ENCODE measurements around the gene EIF5A. TPM values are rescaled to one million over a fixed set of nuclear protein-coding genes. Genes with fewer than 3 reads are reported as not detected.

Gene EIF5A
- total and polyA plus RNA-seq, 8 donors: 104 to 220 (median 187) TPM

Other genes starting within 250 kb of the EIF5A start
Only the 30 nearest of the 32 such genes appear.
- gene ASGR2, start 192.8 kb upstream of the EIF5A start, total RNA-seq: under 1 TPM in 4 of 6 donors, not detected in 2; 0.29 to 0.63 (median 0.36) TPM
- gene ASGR2, start 192.8 kb upstream of the EIF5A start, polyA plus RNA-seq: under 1 TPM; 0.46 to 0.80 TPM
- under 1 TPM in 5 of 6 donors, not detected in 1; 0.28 to 0.75 (median 0.47) TPM for gene ASGR1, start 128.3 kb upstream of the EIF5A start, total RNA-seq
- 1 to 10 TPM; 1.2 to 2.6 TPM for gene ASGR1, start 128.3 kb upstream of the EIF5A start, polyA plus RNA-seq
- gene DLG4, start 87.8 kb upstream of the EIF5A start, total RNA-seq: 10 to 100 TPM in 1 of 6 donors, 1 to 10 TPM in 5; 2.8 to 11.3 (median 5.0) TPM
- 10 to 100 TPM; 16.1 to 19.8 TPM for gene DLG4, start 87.8 kb upstream of the EIF5A start, polyA plus RNA-seq
- gene ACADVL, start 87.7 kb upstream of the EIF5A start, total RNA-seq: 100 to 1,000 TPM; 447 to 715 (median 568) TPM
- 1,000 to 10,000 TPM; 2,446 to 3,251 TPM for gene ACADVL, start 87.7 kb upstream of the EIF5A start, polyA plus RNA-seq
- 10 to 100 TPM in 5 of 6 donors, 1 to 10 TPM in 1; 9.6 to 26.9 (median 13.7) TPM for gene DVL2, start 73.1 kb upstream of the EIF5A start, total RNA-seq
- 10 to 100 TPM; 17.6 to 26.4 TPM for gene DVL2, start 73.1 kb upstream of the EIF5A start, polyA plus RNA-seq
- 10 to 100 TPM in 4 of 6 donors, 1 to 10 TPM in 2; 7.0 to 19.8 (median 11.4) TPM for gene PHF23, start 68.2 kb upstream of the EIF5A start, total RNA-seq
- gene PHF23, start 68.2 kb upstream of the EIF5A start, polyA plus RNA-seq: 10 to 100 TPM; 11.4 to 23.3 TPM
- 100 to 1,000 TPM; 231 to 346 (median 294) TPM for gene GABARAP, start 65.2 kb upstream of the EIF5A start, total RNA-seq
- gene GABARAP, start 65.2 kb upstream of the EIF5A start, polyA plus RNA-seq: 100 to 1,000 TPM; 520 to 639 TPM
- gene CTDNEP1, start 55.9 kb upstream of the EIF5A start, total RNA-seq: 10 to 100 TPM; 42.0 to 75.2 (median 53.8) TPM
- 10 to 100 TPM; 47.4 to 67.9 TPM for gene CTDNEP1, start 55.9 kb upstream of the EIF5A start, polyA plus RNA-seq
- gene ELP5, start 55.4 kb upstream of the EIF5A start, total RNA-seq: 10 to 100 TPM; 11.7 to 27.1 (median 19.5) TPM
- gene ELP5, start 55.4 kb upstream of the EIF5A start, polyA plus RNA-seq: 10 to 100 TPM; 14.1 to 41.1 TPM
- 10 to 100 TPM; 49.1 to 89.7 (median 62.7) TPM for gene CLDN7, start 45.1 kb upstream of the EIF5A start, total RNA-seq
- 10 to 100 TPM; 55.7 to 69.1 TPM for gene CLDN7, start 45.1 kb upstream of the EIF5A start, polyA plus RNA-seq
- under 1 TPM; 0.16 to 0.95 (median 0.37) TPM for gene SLC2A4, start 25.9 kb upstream of the EIF5A start, total RNA-seq
- gene SLC2A4, start 25.9 kb upstream of the EIF5A start, polyA plus RNA-seq: 1 to 10 TPM; 1.0 to 1.8 TPM
- gene YBX2, start 13.0 kb upstream of the EIF5A start, total RNA-seq: under 1 TPM; 0.12 to 0.59 (median 0.29) TPM
- gene YBX2, start 13.0 kb upstream of the EIF5A start, polyA plus RNA-seq: 1 to 10 TPM; 1.2 TPM
- 10 to 100 TPM; 22.1 to 33.5 (median 27.6) TPM for gene GPS2, start 7.7 kb downstream of the EIF5A start, total RNA-seq
- 100 to 1,000 TPM in 1 of 2 donors, 10 to 100 TPM in 1; 68.9 to 101 TPM for gene GPS2, start 7.7 kb downstream of the EIF5A start, polyA plus RNA-seq
- 10 to 100 TPM; 12.6 to 27.1 (median 15.4) TPM for gene NEURL4, start 21.7 kb downstream of the EIF5A start, total RNA-seq
- gene NEURL4, start 21.7 kb downstream of the EIF5A start, polyA plus RNA-seq: 10 to 100 TPM; 49.0 to 72.1 TPM
- 1 to 10 TPM; 1.6 to 5.6 (median 3.0) TPM for gene ACAP1, start 28.9 kb downstream of the EIF5A start, total RNA-seq
- 1 to 10 TPM; 2.9 to 4.4 TPM for gene ACAP1, start 28.9 kb downstream of the EIF5A start, polyA plus RNA-seq
- 1 to 10 TPM; 3.4 to 6.6 (median 4.3) TPM for gene KCTD11, start 44.5 kb downstream of the EIF5A start, total RNA-seq
- 1 to 10 TPM; 7.2 TPM for gene KCTD11, start 44.5 kb downstream of the EIF5A start, polyA plus RNA-seq
- not detected for gene TMEM95, start 47.5 kb downstream of the EIF5A start, total RNA-seq
- not detected for gene TMEM95, start 47.5 kb downstream of the EIF5A start, polyA plus RNA-seq
- gene TNK1, start 73.5 kb downstream of the EIF5A start, total RNA-seq: 1 to 10 TPM; 4.9 to 9.0 (median 5.7) TPM
- 10 to 100 TPM; 10.8 to 13.8 TPM for gene TNK1, start 73.5 kb downstream of the EIF5A start, polyA plus RNA-seq
- gene PLSCR3, start 86.9 kb downstream of the EIF5A start, total RNA-seq: 10 to 100 TPM in 2 of 6 donors, 1 to 10 TPM in 4; 6.5 to 15.6 (median 9.0) TPM
- gene PLSCR3, start 86.9 kb downstream of the EIF5A start, polyA plus RNA-seq: 10 to 100 TPM; 14.0 to 20.1 TPM
- 10 to 100 TPM; 32.8 to 53.5 (median 43.1) TPM for gene TMEM256, start 96.5 kb downstream of the EIF5A start, total RNA-seq
- gene TMEM256, start 96.5 kb downstream of the EIF5A start, polyA plus RNA-seq: 100 to 1,000 TPM in 1 of 2 donors, 10 to 100 TPM in 1; 88.3 to 119 TPM
- gene NLGN2, start 100.2 kb downstream of the EIF5A start, total RNA-seq: 1 to 10 TPM; 2.9 to 8.4 (median 4.5) TPM
- gene NLGN2, start 100.2 kb downstream of the EIF5A start, polyA plus RNA-seq: 10 to 100 TPM in 1 of 2 donors, 1 to 10 TPM in 1; 7.4 to 13.7 TPM
- not detected for gene SPEM1, start 112.7 kb downstream of the EIF5A start, total RNA-seq
- gene SPEM1, start 112.7 kb downstream of the EIF5A start, polyA plus RNA-seq: not detected
- gene SPEM2, start 118.0 kb downstream of the EIF5A start, total RNA-seq: not detected
- gene SPEM2, start 118.0 kb downstream of the EIF5A start, polyA plus RNA-seq: not detected
- gene SPEM3, start 121.2 kb downstream of the EIF5A start, total RNA-seq: not detected
- not detected for gene SPEM3, start 121.2 kb downstream of the EIF5A start, polyA plus RNA-seq
- gene TMEM102, start 127.8 kb downstream of the EIF5A start, total RNA-seq: 1 to 10 TPM; 2.4 to 7.8 (median 3.6) TPM
- 1 to 10 TPM; 2.2 to 2.9 TPM for gene TMEM102, start 127.8 kb downstream of the EIF5A start, polyA plus RNA-seq
- gene FGF11, start 131.9 kb downstream of the EIF5A start, total RNA-seq: 1 to 10 TPM in 1 of 6 donors, under 1 TPM in 5; 0.09 to 1.1 (median 0.31) TPM
- gene FGF11, start 131.9 kb downstream of the EIF5A start, polyA plus RNA-seq: under 1 TPM; 0.61 to 0.65 TPM
- 10 to 100 TPM in 2 of 6 donors, 1 to 10 TPM in 4; 7.5 to 15.0 (median 8.7) TPM for gene CHRNB1, start 137.4 kb downstream of the EIF5A start, total RNA-seq
- 10 to 100 TPM in 1 of 2 donors, 1 to 10 TPM in 1; 9.7 to 11.1 TPM for gene CHRNB1, start 137.4 kb downstream of the EIF5A start, polyA plus RNA-seq
- 10 to 100 TPM; 20.3 to 30.2 (median 22.2) TPM for gene ZBTB4, start 172.0 kb downstream of the EIF5A start, total RNA-seq
- 10 to 100 TPM; 17.3 to 19.2 TPM for gene ZBTB4, start 172.0 kb downstream of the EIF5A start, polyA plus RNA-seq
- not detected for gene SLC35G6, start 173.8 kb downstream of the EIF5A start, total RNA-seq
- under 1 TPM in 1 of 2 donors, not detected in 1; 0.08 TPM for gene SLC35G6, start 173.8 kb downstream of the EIF5A start, polyA plus RNA-seq
- 10 to 100 TPM; 45.7 to 62.6 (median 53.8) TPM for gene POLR2A, start 176.7 kb downstream of the EIF5A start, total RNA-seq
- gene POLR2A, start 176.7 kb downstream of the EIF5A start, polyA plus RNA-seq: 10 to 100 TPM; 24.5 to 83.6 TPM

Data from pancreas (tissue), 8 donors.